ENCODE data around the gene EREG.
"Not testable (repeated sequence)": the region's sequence is repeated elsewhere in the genome, so short reads cannot be mapped to it uniquely, and the experiment has no call there.

The EREG gene

GRCh38 chr4:74391890-74392475 lies 27.0 kb downstream of the EREG start:
- TF ChIP-seq CTCF (IDR thresholded peaks at IDR 0.05; ENCODE audit: borderline replicate concordance, insufficient read depth, low read depth, low read length), result no peak
- no peak overlapping the region for H3K4me3 ChIP-seq (ENCODE audit: low read depth, low read length)

- TF ChIP-seq CTCF (IDR thresholded peaks at IDR 0.05; ENCODE audit: borderline replicate concordance, insufficient read depth, low read depth, low read length), result no peak
- no peak overlapping the region for H3K4me3 ChIP-seq (ENCODE audit: low read depth, low read length)
These were observed 29.7 kb downstream of the EREG start for GRCh38 chr4:74394476-74395136.

GRCh38 chr4:74395633-74396032 lies 30.7 kb downstream of the EREG start:
- no peak for TF ChIP-seq CTCF (IDR thresholded peaks at IDR 0.05; ENCODE audit: borderline replicate concordance, insufficient read depth, low read depth, low read length)
- no peak overlapping the region for H3K4me3 ChIP-seq (ENCODE audit: low read depth, low read length)

- TF ChIP-seq CTCF (IDR thresholded peaks at IDR 0.05; ENCODE audit: borderline replicate concordance, insufficient read depth, low read depth, low read length), result no peak
- peak overlapping the region; percentile 46 for H3K4me3 ChIP-seq (ENCODE audit: low read depth, low read length)
These were observed 32.9 kb downstream of the EREG start for GRCh38 chr4:74397748-74398426.

GRCh38 chr4:74398894-74399589 lies 34.1 kb downstream of the EREG start:
- not testable (repeated sequence) for H3K4me3 ChIP-seq (ENCODE audit: low read depth, low read length)

- no peak overlapping the region for H3K4me3 ChIP-seq (ENCODE audit: low read depth, low read length)
- TF ChIP-seq CTCF (IDR thresholded peaks at IDR 0.05; ENCODE audit: borderline replicate concordance, insufficient read depth, low read depth, low read length), result no peak
These were observed 35.5 kb downstream of the EREG start for GRCh38 chr4:74400395-74400794.

- no peak for TF ChIP-seq CTCF (IDR thresholded peaks at IDR 0.05; ENCODE audit: borderline replicate concordance, insufficient read depth, low read depth, low read length)
- no peak overlapping the region for H3K4me3 ChIP-seq (ENCODE audit: low read depth, low read length)
These were observed 37.9 kb downstream of the EREG start for GRCh38 chr4:74402692-74403456.
